Activated T-cell treated with anti-CD3 and anti-CD28 coated beads for 24 hours (primary cell): Measurements from ENCODE around the gene GLT1D1.
"Not testable (repeated sequence)": the region's sequence is repeated elsewhere in the genome, so short reads cannot be mapped to it uniquely, and the experiment has no call there.

Experiments
- DNase-seq: peaks from one replicate; pipeline ENCODE4 v3.0.0-alpha.2; 2020; ENCODE audit warnings: low read depth

GLT1D1 gene

DNA sequence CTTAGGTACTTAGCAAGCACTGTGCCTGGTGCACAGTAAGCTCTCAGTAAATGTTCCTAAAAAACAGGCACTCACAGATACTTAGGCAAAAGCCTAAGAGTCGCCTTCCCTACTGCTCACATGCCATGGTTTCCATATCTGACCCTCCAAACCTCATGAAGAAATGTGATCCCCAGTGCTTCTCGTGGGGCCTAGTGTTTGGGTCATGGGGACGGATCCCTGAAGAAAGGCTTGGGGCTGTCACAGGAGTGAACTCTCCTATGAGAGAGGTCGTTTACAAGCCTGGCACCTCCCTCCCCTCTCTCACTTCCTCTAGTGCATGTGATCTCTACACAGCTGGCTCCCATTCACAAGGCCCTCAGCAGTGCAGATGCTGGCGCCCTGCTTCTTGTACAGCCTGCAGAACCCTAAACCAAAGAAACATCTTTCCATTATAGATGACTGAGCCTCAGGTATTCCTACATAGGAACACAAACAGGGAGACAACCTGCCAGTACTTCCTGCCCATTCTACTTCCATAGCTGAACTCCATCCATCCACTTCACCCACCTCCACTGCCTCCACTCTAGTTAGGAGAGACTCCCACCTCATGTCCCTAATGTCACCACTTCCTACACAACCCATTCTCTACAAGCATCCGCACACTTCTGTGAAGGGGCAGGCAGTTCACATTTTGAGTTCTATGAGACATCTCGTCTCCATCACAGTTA is 32.4 kb upstream of the GLT1D1 start:
- DNase-seq: no peak

DNA sequence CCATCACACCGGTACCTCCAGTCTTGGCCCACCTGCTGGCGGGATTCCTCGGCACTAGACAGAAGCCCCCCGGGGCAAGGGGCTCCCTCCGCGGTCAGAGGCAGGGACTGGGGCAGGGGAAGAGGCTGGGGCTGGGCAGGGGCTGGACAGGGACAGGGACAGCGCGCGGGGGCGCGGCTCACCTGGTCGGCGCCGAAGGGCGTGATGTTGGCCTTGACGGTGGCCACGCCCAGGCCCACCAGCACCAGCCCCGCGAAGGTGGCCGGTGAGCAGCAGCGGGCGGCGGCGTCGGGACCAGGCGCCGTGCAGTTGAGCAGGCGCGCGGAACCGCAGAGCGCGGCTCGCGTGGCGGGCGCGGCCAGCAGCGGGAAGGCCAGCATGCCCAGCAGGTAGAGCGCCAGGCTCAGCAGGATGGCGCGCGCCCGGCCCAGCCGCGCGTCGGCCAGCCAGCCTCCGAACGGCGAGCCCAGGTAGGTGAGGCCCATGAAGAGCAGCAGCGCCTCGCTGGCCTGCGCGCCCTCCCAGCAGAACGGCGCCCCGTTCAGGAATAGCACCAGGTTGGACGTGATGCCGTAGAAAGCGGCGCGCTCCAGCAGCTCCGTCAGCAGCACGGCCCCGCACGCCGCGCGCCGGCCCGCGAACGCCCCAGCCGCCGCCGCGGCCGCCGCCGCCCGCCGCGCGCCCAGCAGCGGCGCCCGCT is 29.9 kb upstream of the GLT1D1 start:
- peak; percentile 13 for DNase-seq

DNA sequence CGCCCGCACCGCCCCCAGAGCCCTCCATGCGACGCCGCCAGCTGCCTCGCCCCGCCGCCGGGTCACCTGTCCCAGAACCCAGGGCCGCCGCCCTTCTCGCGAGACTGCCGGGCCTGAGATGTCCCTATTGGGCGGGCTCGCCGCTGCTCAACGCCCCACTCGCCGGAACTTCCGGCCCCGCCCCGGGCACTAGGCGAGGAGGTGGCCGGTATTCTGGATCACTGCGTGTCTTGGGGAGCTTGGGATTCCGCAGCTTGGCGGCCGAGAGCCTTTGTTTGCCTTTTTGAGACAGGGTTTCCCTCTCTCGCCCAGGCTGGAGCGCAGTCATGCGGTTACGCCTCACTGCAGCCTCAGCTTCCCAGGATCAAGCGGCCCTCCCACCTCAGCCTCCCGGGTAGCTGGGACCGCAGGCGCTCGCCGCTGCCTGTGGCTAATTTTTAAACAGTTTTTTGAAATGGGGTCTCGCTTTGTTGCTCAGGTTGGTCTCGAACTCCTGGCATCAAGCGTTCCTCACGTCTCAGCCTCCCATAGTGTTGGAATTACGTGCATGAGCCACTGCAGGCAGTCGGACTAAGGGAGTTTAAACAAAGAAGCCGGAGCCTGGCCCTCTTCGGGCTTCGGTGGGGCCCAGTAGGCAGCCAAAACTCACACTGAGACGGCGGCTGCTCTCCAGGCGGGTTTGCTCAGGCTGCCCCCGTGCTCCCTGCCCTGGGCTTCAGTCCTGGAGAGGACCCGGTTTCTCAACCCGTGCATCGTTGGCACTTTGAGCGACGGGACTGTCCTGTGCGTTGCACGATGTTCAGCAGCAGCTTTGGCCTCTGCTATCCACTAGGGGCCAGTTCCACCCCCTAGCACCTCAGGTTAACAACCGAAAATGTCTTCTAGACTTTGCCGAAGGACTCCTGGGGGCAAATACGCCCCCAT is 29.1 kb upstream of the GLT1D1 start, which contains the start of gene SLC15A4:
SLC15A4 (minus strand) TSS at position 43 of the 924 bp plus-strand sequence; CDS start at position 28, 15 bp downstream.
- DNase-seq: peak; percentile 91

DNA sequence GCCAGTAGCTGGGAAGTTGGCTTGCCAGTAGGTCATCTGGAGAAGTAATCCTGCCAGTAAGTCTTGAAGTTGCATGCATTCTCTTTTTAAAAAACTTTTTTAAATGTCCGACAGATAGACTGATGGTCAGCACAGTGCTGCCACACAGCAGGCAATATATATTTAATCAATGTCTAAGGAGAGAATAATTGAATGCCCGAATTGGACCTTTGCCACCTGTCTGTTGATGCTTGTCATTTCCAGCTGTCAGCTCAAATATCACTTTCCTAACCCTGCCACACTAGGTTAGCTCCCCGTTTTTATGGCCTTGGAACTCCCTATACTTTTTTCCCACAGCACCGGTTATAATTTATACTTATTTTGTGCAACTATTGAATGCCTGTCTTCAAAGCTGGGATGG is 27.4 kb upstream of the GLT1D1 start:
- no peak for DNase-seq

DNA sequence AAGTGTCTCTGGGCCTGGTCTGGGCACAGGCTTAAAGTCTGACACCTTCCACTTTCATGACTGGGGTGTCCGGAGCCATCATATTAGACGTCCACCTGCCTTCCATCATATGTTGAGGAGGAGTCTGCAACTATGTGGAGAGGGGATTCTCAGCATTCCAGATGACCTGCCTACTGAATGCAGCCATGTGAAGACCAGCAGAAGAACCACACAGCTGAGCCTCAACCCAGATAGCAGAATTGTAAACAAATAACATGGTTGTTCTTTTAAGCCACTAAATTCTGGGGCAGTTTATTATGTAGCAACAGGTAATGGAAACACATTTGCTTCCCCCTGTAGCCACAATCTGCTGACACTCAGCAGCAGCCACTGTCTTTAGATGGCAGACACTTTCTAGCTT is 25.6 kb upstream of the GLT1D1 start:
- no peak for DNase-seq

DNA sequence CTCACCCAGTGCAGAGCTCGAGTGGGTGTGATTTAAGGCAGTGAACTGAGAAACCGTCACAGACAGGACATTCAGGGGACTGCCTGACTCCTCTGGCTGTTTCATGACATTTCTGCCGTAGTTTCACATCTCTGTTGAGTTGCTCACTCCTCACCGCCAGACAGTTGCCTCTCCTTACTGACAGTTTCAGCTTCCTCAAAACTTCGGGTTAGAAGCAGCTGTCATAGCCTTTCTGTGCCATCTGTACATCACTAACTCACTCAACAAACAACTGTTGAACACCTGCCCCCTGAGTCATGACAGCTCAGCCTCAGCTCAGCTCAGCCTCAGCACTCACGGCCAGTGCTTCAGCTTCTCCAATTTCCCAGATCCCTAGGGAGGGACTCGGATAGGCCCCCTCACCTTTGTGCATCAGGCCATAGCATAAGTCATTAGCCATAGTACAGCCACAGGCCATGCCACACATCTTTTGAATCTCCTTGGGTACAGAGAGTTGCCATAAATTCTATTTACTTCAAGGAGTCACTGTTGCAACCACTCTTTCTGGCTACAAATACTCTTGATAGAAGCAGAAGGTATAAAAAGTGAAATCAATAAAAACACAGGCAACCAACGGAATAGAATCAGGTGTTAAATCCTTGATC is 23.3 kb upstream of the GLT1D1 start:
- DNase-seq: no peak

DNA sequence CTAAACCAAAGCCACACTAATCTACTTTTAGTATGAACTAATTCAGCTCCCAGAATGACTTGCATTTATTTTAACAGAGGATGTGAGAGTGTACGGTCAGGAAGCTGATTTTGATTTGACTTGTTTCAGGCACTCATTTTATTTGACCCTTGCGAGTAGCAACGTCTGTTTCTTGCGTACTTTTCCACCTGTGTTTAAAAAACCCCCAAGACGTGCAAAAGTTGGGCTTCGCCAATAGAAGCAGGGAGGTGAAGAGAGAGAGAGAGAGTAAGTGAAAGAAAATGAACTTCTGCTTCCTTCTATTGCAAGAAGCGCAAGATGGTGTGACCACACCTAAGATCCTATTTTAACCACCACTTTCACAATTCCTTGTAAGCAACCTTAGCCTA is 22.8 kb upstream of the GLT1D1 start:
- no peak for DNase-seq

DNA sequence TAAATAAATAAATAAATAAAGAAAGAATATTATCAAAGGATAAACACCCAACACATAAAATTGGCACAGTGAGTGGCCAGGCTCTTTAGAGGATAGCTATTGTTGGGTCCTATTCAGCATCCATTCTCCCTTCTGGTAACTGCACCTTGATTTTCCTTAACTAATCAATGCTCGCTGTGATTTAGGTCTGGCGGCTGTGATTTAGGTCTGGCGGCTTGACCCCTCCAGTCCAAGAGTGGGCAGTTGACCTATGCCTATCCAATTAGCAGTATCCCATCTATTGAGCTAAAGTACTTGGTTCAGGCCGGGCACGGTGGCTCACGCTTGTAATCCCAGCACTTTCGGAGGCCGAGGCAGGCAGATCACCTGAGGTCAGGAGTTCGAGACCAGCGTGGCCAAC is 19.9 kb upstream of the GLT1D1 start:
- DNase-seq: no peak

DNA sequence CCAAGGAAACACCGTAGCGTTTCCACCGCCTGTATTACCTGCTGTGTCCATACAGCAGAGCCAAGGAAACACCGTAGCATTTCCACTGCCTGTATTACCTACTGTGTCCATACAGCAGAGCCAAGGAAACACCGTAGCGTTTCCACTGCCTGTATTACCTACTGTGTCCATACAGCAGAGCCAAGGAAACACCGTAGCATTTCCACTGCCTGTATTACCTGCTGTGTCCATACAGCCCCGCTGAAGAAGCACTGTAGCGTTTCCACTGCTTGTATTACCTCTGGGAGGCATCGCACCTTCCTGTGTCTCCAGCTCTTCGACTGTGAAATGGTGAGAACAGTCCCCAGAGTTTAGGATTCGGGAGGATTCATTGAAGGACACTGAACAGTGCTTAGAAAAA is 13.4 kb upstream of the GLT1D1 start:
- not testable (repeated sequence) for DNase-seq

DNA sequence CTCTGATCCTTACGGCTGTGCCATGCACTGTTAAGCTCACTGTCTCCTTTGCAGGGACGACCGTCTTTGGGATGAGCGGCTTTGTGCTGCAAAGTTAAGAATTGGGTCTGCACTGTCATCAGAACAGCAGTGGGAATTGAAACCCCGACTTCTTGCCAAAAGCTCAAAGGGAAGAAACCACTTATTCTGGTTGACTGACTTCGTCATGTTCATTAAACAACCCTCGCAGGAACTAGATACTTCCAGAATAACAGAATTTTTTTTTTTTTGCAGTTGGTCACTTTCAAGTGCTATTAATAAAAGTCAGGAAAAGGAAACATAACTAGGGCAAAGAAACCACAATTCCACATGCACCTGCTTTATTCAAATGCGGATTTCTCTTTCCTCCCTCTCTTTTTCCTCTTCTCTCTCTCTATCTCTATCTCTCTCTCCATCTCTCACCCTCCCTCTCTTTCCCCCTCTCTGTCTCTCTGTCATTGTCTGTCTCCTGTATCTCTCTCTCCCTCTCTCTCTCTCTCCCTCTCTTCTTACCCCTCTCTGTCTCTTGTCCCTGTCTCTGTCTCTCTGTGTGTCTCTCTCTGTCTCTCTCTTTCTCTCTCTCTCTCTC is 12.3 kb upstream of the GLT1D1 start:
- no peak for DNase-seq

DNA sequence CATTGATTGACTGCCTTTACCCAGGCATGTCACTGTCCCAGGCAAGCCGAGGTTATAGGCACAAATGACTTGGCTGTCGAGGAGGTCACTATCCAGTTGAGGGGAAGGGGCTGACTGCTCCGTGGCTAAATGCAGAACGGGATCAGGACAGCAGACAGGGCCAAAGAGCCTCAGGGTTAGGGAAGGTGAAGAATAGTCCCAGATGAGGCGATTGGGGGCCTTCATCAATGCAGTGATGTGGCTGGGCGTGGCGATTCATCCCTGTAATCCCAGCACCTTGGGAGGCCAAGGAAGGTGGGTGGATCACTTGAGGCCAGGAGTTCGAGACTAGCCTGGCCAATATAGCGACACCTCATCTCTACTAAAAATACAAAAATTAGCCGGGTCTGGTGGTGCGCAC is 10.7 kb upstream of the GLT1D1 start:
- DNase-seq: no peak

DNA sequence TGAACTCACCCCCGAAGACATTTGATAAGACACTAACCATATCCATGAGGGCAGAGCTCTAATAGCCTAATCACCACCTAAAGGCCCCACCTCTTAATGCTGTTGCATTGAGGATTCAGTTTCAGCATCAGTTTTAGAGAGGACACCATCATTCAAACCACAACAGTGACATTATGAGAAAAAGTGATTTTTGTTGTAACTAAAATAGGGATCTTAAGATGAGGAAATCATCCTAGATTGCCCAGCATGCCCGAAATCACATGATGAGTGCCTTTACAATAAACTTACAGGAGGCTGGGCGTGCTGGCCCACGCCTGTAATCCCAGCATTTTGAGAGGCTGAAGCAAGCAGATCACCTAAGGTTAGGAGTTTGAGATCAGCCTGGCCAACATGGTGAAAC is 9.7 kb upstream of the GLT1D1 start:
- no peak for DNase-seq

DNA sequence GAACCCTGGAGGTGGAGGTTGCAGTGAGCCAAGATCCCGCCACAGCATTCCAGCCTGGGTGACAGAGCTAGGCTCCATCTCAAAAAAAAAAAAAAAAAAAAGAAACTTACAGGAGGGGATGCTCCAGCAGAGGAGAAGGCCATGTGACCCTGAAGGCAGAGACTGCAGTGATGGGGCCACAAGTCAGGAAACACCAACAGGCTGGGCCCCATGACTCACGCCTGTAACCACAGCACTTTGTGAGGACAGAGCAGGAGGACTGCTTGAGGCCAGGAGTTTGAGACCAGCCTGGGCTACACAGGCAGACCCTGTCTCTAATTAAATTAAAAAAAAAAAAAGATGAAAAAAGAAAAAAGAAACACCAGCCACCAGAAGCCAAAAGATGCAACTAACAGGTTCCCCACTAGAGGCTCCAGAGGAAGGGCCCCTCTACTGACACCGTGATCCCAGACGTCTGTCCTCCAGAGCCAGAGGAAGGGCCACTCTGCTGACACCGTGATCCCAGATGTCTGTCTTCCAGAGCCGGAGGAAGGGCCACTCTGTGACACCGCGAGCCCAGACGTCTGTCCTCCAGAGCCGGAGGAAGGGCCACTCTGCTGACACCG is 9.1 kb upstream of the GLT1D1 start:
- no peak for DNase-seq

DNA sequence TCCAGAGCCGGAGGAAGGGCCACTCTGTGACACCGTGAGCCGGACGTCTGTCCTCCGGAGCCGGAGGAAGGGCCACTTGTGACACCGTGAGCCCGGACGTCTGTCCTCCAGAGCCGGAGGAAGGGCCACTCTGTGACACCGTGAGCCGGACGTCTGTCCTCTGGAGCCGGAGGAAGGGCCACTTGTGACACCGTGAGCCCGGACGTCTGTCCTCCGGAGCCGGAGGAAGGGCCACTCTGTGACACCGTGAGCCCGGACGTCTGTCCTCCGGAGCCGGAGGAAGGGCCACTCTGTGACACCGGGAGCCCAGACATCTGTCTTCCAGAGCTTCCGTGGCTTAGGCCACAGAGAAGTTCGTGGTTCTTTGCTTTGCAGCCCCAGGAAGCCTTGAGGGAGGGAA is 6.6 kb upstream of the GLT1D1 start:
- DNase-seq: not testable (repeated sequence)

DNA sequence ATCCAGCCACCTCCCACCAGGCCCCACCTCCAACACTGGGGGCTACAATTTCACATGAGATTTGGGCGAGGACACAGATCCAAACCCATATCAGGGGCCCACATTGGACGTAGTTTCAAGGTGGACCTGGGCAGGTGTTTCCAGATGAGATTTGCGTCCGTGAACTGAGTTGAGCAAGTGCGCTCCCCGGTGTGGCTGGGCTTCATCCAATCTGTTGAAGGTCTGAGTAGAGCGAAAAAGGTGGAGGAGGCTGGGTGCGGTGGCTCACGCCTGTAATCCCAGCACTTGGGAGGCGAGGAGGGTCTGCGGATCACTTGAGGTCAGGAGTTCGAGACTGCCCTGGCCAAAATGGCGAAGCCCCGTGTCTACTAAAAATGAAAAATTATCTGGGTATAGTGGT is 4.9 kb upstream of the GLT1D1 start:
- no peak for DNase-seq

DNA sequence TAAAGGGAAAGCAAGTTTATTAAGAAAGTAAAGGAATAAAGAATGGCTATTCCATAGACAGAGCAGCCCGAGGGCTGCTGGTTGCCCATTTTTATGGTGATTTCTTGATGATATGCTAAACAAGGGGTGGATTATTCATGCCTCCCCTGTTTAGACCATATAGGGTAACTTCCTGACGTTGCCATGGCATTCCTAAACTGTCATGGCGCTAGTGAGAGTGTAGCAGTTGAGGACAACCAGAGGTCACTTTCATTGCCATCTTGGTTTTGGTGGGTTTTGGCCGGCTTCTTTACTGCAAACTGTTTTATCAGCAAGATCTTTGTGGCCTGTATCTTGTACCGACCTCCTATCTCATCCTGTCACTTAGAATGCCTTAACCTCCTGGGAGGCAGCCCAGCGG is 3.5 kb upstream of the GLT1D1 start:
- not testable (repeated sequence) for DNase-seq

DNA sequence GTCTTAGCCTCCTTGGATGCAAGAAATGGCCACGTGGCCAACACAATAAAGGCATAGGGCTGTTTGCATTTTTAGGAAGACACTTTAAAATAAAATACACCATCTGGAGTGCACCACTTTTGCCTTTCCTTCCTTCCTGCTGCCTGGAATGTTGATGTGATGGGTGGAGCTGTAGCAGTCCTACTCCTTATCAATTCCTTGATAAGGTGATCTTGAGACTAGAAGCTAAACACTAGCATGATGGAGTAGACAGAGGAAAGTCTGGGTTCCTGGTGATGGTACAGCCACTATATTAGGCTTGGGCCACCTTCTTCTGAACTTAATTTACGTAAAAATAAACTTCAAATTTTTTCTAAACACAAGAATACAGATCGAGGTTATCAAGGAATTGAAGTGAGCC is 2.9 kb upstream of the GLT1D1 start:
- DNase-seq: no peak

DNA sequence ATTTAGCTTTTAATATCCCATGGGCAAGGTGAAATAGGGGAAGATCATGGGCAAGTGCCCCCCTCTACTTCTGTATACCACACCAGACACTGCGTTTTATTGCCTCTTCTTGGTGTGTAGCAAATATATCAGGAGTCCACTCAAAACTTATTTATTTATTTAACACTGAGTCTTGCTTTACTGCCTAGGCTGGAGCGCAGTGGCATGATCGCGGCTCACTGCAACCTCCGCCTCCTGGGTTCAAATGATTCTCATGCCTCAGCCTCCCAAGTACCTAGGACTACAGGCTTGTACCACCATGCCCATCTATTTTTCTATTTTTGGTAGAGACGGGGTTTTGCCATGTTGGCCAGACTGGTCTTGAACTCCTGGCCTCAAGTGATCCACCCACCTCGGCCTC is 1.8 kb upstream of the GLT1D1 start:
- not testable (repeated sequence) for DNase-seq

DNA sequence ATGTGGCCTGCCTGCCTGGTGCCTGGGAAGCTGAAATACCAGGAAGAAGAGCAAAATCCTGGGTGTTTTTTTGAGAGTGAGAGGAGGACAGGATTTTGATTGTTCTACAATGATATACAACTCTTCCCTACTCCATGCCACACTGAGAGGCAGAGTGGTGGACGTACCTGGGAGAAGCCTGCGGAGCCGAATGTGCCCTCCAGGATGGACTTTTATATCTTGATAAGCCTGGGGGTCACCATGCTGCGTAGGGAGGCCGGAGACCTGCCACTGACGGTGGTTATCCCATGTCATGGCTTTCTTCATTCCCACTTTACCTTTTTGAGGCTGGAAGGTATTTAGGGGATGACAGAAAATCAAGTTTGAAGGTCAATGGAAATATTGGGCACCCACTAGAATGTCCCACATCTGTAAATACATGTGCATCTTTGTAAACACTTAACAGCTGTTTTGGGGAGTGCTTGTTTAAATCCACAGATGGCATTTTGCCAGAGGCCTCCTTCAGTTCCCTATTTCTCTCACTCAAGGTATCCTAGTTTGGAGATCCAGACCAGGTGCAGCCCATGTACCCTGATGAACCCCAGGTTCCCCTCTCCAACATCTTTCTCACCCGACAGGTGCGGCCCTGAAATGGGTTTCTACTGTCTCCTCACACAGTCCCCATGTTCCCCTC is 1.1 kb upstream of the GLT1D1 start:
- no peak for DNase-seq

DNA sequence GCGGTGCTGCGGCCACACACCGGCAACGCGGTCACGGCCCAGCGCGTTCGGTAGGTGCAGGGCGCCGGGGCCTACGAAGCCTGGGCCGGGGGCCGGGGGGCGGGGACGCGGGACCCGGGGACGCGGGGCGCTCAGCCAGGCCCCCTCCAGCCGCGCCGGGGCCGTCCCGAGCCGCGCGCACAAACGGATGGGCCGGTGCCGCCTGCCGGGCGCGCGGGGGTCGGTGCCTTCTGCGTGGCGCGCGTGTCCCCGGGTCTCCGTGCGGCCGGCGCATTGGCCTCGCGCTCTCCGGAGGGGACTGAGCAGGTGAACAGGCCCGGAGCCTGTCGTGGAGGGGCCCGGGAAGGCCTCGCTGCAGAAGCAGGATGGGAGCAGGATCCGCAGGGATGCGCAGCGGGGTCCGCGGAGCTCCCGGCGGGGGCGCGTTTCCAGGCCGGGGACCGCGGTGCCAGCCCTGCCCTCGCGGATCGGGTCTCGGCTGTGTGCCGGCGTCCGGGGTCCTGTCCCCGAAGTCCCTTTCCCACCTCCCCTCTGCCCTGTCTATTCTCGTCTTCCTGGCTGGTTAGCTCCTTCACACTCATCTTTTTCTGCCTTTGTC is 421 bp downstream of the GLT1D1 start:
- no peak for DNase-seq
